PC-3 (cell line): Measurements from ENCODE around the gene CNIH4.

Experiments
- EZH2phosphoT487 ChIP-seq: fragments of 300-600 bp; sonication (generic); IDR thresholded peaks from 2 replicates; pipeline ENCODE4 v1.6.1; 2018; ENCODE audit warnings: mild to moderate bottlenecking, antibody characterized with exemption, low read length, borderline replicate concordance
- TF ChIP-seq, protein P1 (sequence below): fragments of 300-600 bp; sonication (generic); conservative IDR thresholded peaks from 2 replicates; pipeline ENCODE4 v1.5.1; 2017; ENCODE audit warnings: antibody characterized with exemption, low read depth, mild to moderate bottlenecking, low read length

DNA sequence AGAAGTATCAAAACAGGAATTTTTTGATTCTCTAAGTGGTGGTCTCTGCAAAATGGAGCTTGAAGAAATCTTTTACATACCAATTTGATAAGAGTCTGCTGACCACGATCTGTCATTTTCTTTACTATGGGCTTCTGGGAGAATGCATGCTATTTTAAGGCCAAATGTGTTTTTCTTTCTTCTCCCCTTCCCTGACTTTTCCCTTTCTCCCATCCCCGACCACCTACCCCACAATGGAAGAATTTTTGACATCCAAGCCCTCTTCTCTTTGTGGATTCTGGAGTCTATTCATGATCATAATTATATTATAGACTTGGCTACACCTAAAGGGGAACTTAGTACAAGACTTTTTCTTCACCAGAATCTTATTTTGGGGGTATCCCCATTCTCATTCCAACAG, 31.3 kb downstream of the CNIH4 start:
- TF ChIP-seq, protein P1, sequence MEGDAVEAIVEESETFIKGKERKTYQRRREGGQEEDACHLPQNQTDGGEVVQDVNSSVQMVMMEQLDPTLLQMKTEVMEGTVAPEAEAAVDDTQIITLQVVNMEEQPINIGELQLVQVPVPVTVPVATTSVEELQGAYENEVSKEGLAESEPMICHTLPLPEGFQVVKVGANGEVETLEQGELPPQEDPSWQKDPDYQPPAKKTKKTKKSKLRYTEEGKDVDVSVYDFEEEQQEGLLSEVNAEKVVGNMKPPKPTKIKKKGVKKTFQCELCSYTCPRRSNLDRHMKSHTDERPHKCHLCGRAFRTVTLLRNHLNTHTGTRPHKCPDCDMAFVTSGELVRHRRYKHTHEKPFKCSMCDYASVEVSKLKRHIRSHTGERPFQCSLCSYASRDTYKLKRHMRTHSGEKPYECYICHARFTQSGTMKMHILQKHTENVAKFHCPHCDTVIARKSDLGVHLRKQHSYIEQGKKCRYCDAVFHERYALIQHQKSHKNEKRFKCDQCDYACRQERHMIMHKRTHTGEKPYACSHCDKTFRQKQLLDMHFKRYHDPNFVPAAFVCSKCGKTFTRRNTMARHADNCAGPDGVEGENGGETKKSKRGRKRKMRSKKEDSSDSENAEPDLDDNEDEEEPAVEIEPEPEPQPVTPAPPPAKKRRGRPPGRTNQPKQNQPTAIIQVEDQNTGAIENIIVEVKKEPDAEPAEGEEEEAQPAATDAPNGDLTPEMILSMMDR, result no peak
- no peak for TF ChIP-seq EZH2phosphoT487
